HepG2 (cell line): ENCODE data around the gene FGF19. TPM values are rescaled to one million over a fixed set of nuclear protein-coding genes. Genes with fewer than 3 reads are reported as not detected.

Experiments used
- ATM ChIP-seq: fragments of 450-650 bp; IDR thresholded peaks from 2 replicates; pipeline ENCODE4 v1.7.1; 2017; ENCODE audit warnings: mild to moderate bottlenecking, borderline replicate concordance
- DNMT1 ChIP-seq: sonication (generic); formaldehyde crosslinking; IDR thresholded peaks from 2 replicates; pipeline ENCODE4 v1.5.1; 2020; ENCODE audit warnings: mild to moderate bottlenecking, missing genetic modification reagents
- GPN1 ChIP-seq: sonication (generic); formaldehyde crosslinking; IDR thresholded peaks from 2 replicates; pipeline ENCODE4 v1.5.1; 2020; ENCODE audit warnings: missing genetic modification reagents, borderline replicate concordance
- LCORL ChIP-seq, 2 experiments: fragments of 450-650 bp in 1 of 2; sonication (generic) in 1 of 2; formaldehyde crosslinking in 1 of 2; IDR thresholded peaks; 2 replicates each; pipeline versions ENCODE4 v1.5.0 to v1.6.1; 2017 to 2020; ENCODE audit warnings: antibody characterized with exemption in 1 of 2, missing genetic modification reagents in 1 of 2
- RAD51 ChIP-seq: fragments of 450-650 bp; IDR thresholded peaks from 2 replicates; pipeline ENCODE4 v1.6.1; 2016; ENCODE audit warnings: borderline replicate concordance
- RBM39 ChIP-seq: fragments of 200-400 bp; formaldehyde crosslinking; IDR thresholded peaks from one replicate; pipeline ENCODE4 v1.6.1; 2018; ENCODE audit warnings: antibody characterized with exemption, mild to moderate bottlenecking, low read depth, low read length; ENCODE audit not compliant: poor library complexity, severe bottlenecking
- RCOR2 ChIP-seq: IDR thresholded peaks from 2 replicates; pipeline ENCODE4 v1.6.1; 2016; ENCODE audit warnings: missing biosample characterization, missing genetic modification reagents
- REXO4 ChIP-seq: sonication (generic); formaldehyde crosslinking; IDR thresholded peaks from 2 replicates; pipeline ENCODE4 v1.8.0; 2022; ENCODE audit warnings: missing genetic modification reagents, mild to moderate bottlenecking, borderline replicate concordance
- SSRP1 ChIP-seq: IDR thresholded peaks from 2 replicates; pipeline ENCODE4 v1.6.1; 2016; ENCODE audit warnings: control low read depth
- YEATS2 ChIP-seq: sonication (generic); formaldehyde crosslinking; IDR thresholded peaks from 2 replicates; pipeline ENCODE4 v1.4.0; 2020; ENCODE audit warnings: missing genetic modification reagents, borderline replicate concordance
- ZFP36 ChIP-seq: fragments of 150-350 bp; IDR thresholded peaks from 2 replicates; pipeline ENCODE4 v1.6.1; 2018; ENCODE audit warnings: borderline replicate concordance, low read length, low read depth; ENCODE audit not compliant: partially characterized antibody
- ZNF563 ChIP-seq: sonication (generic); formaldehyde crosslinking; IDR thresholded peaks from 2 replicates; pipeline ENCODE4 v1.8.0; 2022; ENCODE audit warnings: mild to moderate bottlenecking, moderate library complexity, missing genetic modification reagents
- ZNF670 ChIP-seq: sonication (generic); formaldehyde crosslinking; IDR thresholded peaks from 2 replicates; pipeline ENCODE4 v1.8.0; 2022; ENCODE audit warnings: mild to moderate bottlenecking, missing genetic modification reagents, borderline replicate concordance
- ZNF766 ChIP-seq: sonication (generic); formaldehyde crosslinking; IDR thresholded peaks from 2 replicates; pipeline ENCODE4 v1.5.0; 2020; ENCODE audit warnings: missing genetic modification reagents, borderline replicate concordance
- ZNF780A ChIP-seq: sonication (generic); formaldehyde crosslinking; IDR thresholded peaks from 2 replicates; pipeline ENCODE4 v1.8.0; 2022; ENCODE audit warnings: mild to moderate bottlenecking, missing genetic modification reagents, moderate library complexity
- polyA plus RNA-seq, 8 experiments: library from polyadenylated mRNA; depleted of rRNA in 3 of 8; stranded (reverse) in 7 of 8; unstranded in 1 of 8; fragments of >200 nt; fragmentation: Illumina TruSeq in 4 of 8; extraction: Trizol in 4 of 8; gene quantifications; 2 replicates each; pipeline versions ENCODE4 v1.2.1 to v1.2.3, GENCODE V29; 2011 to 2016; ENCODE audit warnings: low read depth in 4 of 8, missing spikeins in 1 of 8, mixed read lengths in 1 of 8; ENCODE audit not compliant: insufficient read depth in 1 of 8
- total RNA-seq, 5 experiments: library from RNA; depleted of rRNA; stranded (reverse); fragments of >200 nt; fragmentation: Illumina TruSeq; extraction: Trizol; gene quantifications; 2 replicates each; pipeline ENCODE4 v1.2.3, GENCODE V29; 2016; ENCODE audit warnings: low read depth in 1 of 5
- TF ChIP-seq, protein P1 (sequence below): sonication (generic); formaldehyde crosslinking; IDR thresholded peaks from 2 replicates; pipeline ENCODE4 v1.5.0; 2020; ENCODE audit warnings: mild to moderate bottlenecking, missing genetic modification reagents, borderline replicate concordance
- TF ChIP-seq, protein P2 (sequence below): sonication (generic); formaldehyde crosslinking; IDR thresholded peaks from 2 replicates; pipeline ENCODE4 v1.8.0; 2022; ENCODE audit warnings: low read depth, missing genetic modification reagents
- TF ChIP-seq, protein P3 (sequence below): sonication (generic); formaldehyde crosslinking; IDR thresholded peaks from 2 replicates; pipeline ENCODE4 v1.5.0; 2020; ENCODE audit warnings: missing genetic modification reagents

FGF19 gene
- total and polyA plus RNA-seq, 2 of the 13 experiments (the other 11 are each of a cell fraction or from before 2014, with no cell fraction given) = 0.07 TPM; not detected in 1

DNA sequence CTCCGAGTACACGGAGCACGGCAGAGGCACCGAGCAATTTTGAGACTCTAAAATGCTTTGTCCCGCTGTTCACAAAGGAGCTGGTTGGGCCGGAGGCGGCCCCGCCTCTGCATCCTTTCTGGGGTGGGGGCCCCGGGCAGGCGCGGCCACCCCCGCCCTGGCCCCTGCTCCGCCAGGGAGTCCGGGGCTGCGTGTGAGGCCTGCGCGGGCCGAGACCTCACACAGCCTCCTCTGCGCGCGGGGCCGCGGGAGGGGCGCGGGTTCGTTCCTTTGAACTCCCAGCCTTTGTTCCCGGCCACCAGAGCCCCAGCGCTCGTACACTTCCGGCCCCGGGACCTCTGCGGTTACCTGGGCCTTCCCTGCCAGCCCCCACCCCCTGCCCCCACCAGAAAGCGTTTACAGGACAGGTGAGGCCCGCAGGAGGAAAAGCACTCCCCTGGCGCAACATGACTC, 1.6 kb downstream of the FGF19 start (continued):
- no peak for TF ChIP-seq YEATS2 (CRISPR knock-in tag)
- no peak for TF ChIP-seq SSRP1 (CRISPR knock-in tag)
- TF ChIP-seq, protein P1, sequence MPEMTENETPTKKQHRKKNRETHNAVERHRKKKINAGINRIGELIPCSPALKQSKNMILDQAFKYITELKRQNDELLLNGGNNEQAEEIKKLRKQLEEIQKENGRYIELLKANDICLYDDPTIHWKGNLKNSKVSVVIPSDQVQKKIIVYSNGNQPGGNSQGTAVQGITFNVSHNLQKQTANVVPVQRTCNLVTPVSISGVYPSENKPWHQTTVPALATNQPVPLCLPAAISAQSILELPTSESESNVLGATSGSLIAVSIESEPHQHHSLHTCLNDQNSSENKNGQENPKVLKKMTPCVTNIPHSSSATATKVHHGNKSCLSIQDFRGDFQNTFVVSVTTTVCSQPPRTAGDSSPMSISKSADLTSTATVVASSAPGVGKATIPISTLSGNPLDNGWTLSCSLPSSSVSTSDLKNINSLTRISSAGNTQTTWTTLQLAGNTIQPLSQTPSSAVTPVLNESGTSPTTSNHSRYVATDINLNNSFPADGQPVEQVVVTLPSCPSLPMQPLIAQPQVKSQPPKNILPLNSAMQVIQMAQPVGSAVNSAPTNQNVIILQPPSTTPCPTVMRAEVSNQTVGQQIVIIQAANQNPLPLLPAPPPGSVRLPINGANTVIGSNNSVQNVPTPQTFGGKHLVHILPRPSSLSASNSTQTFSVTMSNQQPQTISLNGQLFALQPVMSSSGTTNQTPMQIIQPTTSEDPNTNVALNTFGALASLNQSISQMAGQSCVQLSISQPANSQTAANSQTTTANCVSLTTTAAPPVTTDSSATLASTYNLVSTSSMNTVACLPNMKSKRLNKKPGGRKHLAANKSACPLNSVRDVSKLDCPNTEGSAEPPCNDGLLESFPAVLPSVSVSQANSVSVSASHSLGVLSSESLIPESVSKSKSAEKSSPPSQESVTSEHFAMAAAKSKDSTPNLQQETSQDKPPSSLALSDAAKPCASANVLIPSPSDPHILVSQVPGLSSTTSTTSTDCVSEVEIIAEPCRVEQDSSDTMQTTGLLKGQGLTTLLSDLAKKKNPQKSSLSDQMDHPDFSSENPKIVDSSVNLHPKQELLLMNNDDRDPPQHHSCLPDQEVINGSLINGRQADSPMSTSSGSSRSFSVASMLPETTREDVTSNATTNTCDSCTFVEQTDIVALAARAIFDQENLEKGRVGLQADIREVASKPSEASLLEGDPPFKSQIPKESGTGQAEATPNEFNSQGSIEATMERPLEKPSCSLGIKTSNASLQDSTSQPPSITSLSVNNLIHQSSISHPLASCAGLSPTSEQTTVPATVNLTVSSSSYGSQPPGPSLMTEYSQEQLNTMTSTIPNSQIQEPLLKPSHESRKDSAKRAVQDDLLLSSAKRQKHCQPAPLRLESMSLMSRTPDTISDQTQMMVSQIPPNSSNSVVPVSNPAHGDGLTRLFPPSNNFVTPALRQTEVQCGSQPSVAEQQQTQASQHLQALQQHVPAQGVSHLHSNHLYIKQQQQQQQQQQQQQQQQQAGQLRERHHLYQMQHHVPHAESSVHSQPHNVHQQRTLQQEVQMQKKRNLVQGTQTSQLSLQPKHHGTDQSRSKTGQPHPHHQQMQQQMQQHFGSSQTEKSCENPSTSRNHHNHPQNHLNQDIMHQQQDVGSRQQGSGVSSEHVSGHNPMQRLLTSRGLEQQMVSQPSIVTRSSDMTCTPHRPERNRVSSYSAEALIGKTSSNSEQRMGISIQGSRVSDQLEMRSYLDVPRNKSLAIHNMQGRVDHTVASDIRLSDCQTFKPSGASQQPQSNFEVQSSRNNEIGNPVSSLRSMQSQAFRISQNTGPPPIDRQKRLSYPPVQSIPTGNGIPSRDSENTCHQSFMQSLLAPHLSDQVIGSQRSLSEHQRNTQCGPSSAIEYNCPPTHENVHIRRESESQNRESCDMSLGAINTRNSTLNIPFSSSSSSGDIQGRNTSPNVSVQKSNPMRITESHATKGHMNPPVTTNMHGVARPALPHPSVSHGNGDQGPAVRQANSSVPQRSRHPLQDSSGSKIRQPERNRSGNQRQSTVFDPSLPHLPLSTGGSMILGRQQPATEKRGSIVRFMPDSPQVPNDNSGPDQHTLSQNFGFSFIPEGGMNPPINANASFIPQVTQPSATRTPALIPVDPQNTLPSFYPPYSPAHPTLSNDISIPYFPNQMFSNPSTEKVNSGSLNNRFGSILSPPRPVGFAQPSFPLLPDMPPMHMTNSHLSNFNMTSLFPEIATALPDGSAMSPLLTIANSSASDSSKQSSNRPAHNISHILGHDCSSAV (CRISPR knock-in tag) = no peak
- TF ChIP-seq, protein P2, sequence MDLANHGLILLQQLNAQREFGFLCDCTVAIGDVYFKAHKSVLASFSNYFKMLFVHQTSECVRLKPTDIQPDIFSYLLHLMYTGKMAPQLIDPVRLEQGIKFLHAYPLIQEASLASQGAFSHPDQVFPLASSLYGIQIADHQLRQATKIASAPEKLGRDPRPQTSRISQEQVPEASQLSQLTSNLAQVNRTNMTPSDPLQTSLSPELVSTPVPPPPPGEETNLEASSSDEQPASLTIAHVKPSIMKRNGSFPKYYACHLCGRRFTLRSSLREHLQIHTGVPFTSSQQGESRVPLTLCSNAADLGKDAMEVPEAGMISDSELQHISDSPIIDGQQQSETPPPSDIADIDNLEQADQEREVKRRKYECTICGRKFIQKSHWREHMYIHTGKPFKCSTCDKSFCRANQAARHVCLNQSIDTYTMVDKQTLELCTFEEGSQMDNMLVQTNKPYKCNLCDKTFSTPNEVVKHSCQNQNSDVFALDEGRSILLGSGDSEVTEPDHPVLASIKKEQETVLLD (CRISPR knock-in tag) = peak; percentile 53; the same call in 1 of the 2 replicates
- TF ChIP-seq REXO4 (CRISPR knock-in tag) = no peak
- TF ChIP-seq ZNF670 (CRISPR knock-in tag) = no peak
- TF ChIP-seq ZNF780A (CRISPR knock-in tag) = no peak
- TF ChIP-seq GPN1 (CRISPR knock-in tag) = no peak
- no peak for TF ChIP-seq LCORL (IDR thresholded peaks at IDR 0.05)
- peak; percentile 68 for TF ChIP-seq LCORL (CRISPR knock-in tag; IDR thresholded peaks at IDR 0.05)
- no peak for TF ChIP-seq RBM39
- TF ChIP-seq, protein P3, sequence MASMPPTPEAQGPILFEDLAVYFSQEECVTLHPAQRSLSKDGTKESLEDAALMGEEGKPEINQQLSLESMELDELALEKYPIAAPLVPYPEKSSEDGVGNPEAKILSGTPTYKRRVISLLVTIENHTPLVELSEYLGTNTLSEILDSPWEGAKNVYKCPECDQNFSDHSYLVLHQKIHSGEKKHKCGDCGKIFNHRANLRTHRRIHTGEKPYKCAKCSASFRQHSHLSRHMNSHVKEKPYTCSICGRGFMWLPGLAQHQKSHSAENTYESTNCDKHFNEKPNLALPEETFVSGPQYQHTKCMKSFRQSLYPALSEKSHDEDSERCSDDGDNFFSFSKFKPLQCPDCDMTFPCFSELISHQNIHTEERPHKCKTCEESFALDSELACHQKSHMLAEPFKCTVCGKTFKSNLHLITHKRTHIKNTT (CRISPR knock-in tag) = no peak
- TF ChIP-seq ZFP36 = no peak
- no peak for TF ChIP-seq RCOR2
- TF ChIP-seq ATM = no peak
- TF ChIP-seq ZNF563 (CRISPR knock-in tag) = 0 out of 2 replicates have a peak, but pooled peaks have one; percentile 42
- TF ChIP-seq ZNF766 (CRISPR knock-in tag) = no peak
- TF ChIP-seq DNMT1 = no peak
- TF ChIP-seq RAD51 = no peak
